CD4-positive, alpha-beta T cell treated with Interleukin-4 for 4 hours (primary cell): ENCODE results near the gene ATP11A.
A peak's percentile ranks its signal among the peaks of the same experiment; 100 is the strongest.

Source experiments
- DNase-seq: peaks from one replicate; pipeline ENCODE4 v3.0.0-alpha.2; 2020

The ATP11A gene

DNA sequence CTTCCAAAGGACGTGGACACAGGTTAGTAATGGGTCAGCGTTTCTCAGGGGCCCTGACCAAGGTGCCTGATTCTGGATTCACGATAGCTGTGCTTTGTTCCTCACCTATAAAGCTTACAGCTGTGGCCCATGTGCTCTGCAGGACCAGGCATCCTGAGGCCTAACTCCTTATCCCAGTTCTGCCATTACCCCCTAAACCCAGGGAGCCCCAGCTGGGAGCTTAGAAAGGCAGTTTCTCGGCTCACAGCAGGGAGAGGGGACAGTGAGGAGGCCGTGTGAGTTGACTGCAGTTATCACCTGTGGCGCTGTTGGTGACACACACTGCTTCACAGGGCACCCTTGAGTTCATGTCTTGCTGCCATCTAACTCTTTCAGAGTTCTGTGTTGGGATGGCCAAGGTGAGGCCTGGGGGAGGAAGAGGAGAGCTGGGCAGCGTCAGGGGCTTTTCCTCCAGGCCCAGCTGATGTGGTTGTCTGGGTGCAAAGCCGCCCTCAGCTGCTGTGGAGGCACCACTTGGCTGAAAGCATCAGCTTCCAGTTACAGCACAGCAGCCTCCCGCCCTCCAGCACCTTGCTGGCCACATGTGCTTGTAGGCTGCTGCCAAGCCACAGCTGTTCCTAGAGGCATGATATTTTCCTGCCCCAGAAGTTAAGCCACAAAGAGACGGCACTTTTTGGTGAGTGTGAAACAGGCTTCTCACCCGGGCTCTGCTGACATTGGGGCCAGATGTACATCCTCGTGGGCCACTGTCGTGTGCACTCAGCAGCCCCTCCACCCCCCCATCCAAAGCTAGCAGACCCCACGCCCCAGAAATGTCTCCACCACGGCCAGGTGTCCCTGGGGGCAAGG, 179.6 kb downstream of the ATP11A start:
- no peak for DNase-seq

DNA sequence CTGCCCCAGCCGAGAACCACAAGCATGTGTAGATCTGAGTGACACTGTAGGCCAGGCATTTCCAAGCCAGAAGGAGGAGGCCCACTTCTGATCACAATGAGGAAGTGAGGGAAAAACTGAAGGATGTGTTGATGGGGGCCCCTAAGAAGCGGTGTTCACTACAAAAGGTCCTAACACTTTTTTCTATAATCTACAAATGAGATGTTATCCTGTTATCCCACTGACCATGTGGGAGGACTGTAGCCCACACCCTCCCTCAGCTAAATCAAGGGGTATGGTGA, 180.2 kb downstream of the ATP11A start:
- DNase-seq: no peak

DNA sequence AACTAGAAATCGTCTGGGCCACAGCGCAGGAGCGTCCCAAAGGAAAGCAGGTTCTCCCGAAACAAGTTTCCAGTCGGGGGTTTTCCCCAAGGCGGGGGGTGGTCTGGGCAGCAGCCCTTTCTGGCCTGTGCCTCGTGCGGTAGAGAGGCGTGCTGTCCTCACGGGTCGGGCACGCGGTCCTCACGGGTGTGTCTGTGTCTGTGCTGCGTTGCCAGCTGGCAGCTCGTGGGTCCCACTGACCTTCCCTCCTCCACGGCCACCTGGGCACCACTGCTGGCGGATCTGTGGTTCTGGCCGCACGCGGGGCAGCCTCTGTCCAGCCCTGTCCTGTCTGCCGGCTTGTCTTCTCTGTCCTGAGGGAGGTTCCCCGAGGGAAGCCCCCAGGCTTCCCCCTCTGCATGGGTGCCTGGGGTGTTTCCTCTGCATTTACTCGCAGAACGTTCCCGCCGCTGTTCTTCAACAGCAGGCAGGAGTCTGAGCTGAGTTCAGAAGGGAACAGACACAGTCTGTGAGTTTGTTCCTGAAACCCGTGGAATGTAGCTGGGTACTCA, 181.0 kb downstream of the ATP11A start:
- DNase-seq: no peak

DNA sequence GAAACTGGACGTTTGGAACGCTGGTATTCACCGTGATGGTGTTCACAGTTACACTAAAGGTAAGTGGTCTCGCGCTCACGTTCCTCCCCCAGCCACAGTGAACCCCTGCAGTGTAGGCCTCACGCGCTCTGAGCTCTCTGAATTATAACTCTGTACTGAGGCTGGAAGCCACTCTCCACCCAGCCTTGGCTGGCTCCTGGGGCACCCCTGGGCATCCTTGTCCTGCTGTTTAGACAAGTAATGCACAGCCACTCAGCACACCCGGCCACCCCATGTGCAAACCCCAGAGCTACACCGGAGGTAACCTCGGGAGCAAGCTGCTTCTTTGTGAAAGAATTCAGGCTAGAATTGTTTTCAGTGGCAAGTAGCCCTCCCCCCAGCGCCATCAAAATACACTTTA, 181.9 kb downstream of the ATP11A start:
- no peak for DNase-seq

DNA sequence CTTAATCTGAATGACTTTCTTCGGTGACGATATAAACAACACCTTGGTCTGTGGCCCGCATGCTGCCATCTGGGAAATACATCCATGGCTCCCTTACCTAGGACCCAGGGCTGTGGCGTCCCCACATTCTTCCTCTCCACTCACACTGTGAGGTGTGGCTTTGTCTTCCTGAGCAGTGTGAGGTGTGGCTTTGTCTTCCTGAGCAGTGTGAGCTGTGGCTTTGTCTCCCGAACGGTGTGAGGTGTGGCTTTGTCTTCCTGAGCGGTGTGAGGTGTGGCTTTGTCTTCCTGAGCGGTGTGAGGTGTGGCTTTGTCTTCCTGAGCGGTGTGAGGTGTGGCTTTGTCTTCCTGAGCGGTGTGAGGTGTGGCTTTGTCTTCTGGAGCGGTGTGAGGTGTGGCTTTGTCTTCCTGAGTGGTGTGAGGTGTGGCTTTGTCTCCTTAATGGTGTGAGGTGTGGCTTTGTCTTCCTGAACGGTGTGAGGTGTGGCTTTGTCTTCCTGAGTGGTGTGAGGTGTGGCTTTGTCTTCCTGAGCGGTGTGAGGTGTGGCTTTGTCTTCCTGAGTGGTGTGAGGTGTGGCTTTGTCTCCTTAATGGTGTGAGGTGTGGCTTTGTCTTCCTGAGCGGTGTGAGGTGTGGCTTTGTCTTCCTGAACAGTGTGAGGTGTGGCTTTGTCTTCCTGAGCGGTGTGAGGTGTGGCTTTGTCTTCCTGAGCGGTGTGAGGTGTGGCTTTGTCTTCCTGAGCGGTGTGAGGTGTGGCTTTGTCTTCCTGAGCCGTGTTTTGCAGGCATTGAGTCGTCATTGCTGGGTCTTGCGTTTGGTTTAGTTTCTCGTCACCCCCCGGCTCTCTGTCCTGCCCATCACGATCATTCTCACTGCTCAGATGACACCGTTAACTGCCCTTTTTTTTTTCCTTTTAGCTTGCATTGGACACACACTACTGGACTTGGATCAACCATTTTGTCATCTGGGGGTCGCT, 183.1 kb downstream of the ATP11A start:
- DNase-seq: peak; percentile 21

DNA sequence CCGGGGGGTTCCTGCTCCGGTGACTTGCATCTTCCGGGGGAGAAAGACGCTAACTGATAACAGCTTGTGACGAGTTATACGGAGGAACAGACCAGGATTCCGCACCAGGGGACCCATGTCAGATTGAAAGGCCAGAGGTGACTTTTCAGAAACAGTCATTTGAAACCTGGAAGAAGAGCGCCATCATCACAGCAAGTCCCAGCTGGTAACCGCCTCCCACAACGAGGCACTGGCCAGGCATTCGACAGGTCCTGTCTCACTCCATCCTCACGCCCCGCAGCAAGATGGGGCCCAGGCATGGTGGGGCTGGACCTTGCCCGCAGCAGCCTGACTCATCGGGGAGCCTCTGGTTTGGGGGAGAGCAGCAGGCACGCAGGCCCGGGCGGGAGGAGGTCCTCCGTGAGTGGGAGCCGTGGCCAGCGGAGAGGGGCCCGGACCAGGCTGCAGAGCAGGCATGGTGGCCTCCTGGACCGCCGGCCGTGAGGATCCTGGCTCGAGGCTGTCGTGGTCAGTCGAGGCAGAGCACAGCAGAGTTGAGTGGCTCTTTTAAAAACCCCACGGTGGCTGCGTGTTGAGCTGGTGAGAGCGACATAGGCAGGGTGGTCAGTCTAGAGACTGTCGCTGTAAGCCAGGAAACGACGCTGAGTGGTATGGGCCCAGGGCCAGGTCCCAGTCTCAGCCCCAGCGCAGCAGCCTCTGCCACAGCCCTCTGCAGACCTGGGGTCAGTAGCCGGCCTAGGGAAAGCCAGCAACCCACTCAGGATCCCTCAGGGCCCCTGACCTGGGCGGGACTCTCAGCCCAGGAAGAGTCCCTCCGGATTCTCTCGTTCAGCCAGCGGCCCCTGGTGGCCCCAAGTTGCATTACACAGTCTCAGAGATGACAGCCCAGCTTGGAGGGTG, 184.3 kb downstream of the ATP11A start:
- DNase-seq: peak; percentile 18

DNA sequence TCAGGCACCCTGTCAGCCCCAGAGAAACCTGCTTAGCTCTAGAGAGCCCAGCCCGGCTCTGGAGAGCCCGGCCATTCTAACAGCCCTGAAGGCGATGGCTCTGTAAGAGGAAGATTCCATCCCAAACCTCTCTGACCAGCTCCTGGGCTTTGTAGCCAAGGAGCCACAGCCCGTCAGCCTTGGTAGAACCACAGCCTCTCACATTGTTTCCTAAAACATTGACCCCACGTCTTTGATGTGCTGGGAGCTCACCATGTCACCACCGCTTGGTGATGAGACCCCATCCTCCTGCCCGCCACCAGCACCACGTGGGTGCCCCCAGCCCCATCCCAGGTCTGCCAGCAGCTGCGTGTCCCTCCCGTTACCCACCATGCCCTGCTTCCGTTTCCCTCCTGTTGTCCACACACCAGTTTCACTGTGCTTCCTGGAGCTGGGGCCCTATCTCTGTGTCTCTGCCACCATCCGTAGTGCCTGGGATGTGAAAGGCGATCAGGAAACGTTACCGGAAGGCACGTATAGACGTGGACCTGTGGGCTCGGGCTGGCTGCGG, 185.0 kb downstream of the ATP11A start:
- DNase-seq: no peak

DNA sequence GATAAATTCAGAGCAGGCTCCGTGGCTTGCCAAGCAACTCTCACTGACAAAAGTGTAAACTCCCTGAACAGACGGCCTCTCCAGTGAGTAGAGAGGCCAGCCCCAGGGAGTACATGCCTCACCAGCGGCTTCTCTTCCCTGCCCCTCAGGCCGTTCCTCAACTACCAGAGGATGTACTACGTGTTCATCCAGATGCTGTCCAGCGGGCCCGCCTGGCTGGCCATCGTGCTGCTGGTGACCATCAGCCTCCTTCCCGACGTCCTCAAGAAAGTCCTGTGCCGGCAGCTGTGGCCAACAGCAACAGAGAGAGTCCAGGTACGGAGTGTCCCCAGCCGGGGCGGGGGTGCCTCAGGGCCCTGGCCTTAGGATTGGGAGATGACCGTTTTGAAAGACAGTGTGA, 185.8 kb downstream of the ATP11A start:
- no peak for DNase-seq

DNA sequence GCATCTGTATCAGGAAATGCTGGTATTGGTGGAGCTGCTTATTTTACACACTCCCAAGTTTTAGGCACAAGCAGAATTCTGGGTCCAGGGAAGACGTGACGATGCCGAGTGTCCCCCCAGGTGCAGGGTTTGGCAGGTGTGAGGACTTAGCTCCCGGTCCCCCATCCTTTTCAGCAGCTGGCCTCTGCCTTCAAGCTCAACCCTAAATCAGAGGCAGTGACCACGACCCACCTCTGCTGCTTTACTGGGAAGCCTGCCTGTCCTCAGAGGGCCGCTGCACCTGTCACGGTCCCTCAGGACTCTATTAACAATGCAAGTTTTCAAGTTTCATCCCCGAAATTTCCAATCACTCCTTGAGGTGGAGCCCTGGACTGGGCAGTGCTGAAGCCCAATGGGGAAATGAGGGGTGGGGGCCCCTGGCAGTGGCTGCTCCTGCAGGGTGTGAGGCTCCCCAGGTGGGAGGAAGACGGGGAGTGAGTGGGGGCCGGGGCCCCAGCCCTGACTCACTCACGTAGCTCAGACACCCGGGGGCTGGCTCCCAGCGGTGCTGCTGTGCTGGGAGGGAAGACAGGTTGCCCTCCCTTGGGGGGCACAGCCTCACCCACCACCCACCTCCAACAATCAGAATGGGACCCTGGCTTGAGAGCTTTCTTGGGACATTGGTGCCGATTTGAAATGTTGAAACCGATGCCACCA, 186.6 kb downstream of the ATP11A start:
- DNase-seq: no peak

DNA sequence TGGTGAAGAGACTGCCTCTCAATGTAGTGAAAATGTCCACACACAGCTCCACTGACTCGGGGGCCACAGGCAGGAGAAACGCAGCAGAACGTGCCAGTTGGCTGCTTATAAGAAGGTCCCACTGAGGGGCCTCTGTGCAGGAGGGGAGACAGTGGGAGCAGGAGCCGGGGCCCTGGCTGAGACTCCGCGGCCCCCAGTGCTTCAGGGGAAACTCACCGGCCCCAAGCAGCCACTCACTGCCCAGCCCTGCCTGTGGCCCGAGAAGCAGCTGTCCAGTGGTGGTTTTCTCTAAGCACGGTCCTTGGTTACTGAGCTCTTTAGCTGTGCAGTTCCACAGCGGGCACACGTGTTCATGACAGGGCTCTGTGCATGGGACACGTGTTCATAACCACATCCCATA, 187.2 kb downstream of the ATP11A start:
- DNase-seq: no peak

DNA sequence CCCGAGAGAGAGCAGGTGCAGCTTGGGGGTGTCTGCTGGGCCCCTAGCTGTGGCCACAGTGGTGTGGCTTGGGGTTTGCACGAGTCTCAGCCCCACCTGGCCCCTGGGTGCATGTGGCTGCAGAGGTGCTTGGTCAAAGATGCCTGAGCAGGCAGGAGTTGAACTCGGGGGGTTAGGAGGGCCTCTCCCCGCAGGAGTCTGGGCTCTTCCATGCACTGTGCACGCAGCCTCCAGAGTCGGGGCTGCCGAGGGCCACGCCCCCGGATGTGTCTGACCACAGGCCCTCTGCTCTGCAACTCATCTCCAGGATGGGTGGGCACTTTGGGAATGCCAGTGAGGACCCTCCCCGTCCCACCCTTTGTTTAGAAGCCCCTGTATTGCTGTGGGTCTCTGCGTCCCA, 187.7 kb downstream of the ATP11A start:
- no peak for DNase-seq

DNA sequence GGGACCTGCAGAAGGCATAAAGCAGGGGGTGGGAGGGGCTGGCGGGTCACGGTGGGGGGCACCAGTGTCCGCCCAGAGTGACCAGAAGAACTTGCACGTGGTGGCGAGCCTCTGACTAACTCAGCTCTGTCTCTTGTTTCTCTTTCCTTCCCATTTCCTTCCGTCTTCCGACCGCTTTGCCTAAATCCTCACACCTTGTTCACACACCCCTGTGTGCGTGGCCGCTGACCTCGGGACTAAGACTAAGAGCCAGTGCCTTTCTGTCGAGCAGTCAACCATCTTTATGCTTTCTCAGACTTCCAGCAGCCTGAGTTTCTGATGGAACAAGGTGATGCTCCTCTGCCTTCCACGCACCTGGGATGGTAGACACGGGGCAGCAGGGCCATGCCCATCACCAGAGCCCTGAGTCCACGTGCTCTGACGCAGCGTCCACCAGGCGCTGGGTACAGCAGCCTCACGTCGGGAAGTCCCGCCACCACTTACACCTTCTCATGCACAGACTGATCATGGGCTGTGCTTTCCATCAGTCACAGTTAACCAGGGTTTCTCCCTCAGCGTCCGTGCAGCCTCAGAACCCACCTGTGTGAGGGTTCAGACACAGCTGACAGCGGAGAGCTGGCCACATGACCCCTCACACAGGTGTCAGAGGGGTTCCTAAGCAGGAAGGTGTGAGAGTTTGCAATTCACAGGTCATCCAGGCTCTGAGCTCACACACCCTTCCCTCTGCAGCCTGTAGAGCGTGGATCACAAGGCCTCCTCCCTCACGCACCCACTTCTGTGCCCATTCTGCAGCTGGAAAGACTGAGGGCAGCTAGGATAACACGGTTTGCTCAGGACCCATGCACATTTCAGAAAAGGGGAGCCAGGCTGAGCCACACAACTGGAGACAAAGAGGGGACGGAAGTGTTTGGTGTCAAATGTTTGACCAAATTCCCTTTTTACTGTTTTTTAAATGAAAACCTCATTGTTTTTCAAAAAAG, 188.4 kb downstream of the ATP11A start:
- no peak for DNase-seq

DNA sequence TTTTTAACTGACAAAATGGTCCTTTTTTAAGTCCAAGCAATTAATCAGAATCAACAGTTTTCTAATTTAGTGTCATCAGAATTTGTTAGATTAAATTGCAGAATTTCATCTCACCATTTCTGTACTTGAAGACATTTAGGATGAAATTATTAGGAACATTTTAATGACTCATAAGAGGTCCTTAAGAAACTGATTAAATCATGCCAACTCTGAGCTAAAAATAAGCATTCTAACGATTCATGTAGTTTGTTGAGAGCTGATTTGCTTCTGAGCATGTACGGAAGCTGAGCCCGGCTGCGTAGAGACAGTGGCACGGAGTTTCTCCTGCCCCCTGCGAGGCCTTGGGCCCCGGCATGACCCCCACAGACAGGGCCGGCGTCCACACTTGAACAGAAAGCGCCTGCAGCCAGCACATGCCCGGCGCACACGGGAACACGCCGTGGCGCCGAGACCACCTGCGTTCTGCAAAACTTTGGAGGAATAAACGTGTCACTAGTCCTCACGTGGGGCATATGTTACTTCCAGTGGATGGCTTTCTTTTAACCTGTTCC, 189.5 kb downstream of the ATP11A start:
- no peak for DNase-seq

DNA sequence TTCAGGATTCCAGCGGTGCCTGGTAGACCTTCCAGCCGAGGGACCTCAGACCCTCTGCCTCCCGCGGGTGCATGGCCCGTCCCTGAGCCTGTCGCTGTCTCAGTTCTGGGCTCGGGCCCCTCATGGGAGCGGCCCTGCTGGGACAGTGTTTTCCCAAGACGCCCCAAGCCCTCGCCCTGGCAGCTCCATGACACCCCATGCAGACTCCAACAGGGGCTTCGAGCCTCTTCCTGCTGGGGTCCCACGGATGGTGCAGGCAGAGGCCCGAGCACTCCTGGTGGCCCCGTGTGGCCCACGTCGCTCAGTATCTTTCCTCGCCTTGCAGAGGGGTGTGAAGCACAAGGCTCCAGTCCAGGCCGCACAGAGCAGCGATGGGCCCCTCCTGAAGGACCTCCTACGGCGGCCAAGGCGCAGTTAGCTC, 190.4 kb downstream of the ATP11A start:
- DNase-seq: no peak

DNA sequence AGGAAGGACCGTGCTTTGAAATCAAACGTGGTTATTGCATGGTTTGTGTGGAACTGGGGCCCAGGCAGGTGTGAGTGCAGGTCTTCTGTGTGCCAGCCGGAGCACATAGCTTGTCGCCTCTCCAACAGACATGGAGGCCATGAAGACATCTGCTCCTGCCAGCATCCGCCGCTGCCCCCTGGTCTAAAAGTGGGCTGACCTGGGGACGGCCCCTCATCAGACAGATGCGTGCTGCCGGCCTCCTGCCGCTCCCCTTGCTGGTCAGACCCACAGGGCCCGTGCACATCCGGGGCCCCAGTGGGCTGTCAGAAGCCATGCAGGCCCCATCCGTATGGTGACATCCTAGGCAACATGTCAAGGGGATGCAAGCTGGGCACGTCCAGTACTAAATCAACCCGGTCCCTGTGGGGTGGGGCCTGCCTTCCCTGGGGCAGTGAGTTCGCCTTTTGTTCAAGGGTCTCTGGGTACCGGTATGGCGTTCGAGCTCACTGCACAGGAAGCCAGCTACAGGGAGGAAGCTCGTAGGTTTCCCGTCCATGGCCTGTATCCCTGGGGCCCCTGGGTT, 191.2 kb downstream of the ATP11A start:
- DNase-seq: no peak

DNA sequence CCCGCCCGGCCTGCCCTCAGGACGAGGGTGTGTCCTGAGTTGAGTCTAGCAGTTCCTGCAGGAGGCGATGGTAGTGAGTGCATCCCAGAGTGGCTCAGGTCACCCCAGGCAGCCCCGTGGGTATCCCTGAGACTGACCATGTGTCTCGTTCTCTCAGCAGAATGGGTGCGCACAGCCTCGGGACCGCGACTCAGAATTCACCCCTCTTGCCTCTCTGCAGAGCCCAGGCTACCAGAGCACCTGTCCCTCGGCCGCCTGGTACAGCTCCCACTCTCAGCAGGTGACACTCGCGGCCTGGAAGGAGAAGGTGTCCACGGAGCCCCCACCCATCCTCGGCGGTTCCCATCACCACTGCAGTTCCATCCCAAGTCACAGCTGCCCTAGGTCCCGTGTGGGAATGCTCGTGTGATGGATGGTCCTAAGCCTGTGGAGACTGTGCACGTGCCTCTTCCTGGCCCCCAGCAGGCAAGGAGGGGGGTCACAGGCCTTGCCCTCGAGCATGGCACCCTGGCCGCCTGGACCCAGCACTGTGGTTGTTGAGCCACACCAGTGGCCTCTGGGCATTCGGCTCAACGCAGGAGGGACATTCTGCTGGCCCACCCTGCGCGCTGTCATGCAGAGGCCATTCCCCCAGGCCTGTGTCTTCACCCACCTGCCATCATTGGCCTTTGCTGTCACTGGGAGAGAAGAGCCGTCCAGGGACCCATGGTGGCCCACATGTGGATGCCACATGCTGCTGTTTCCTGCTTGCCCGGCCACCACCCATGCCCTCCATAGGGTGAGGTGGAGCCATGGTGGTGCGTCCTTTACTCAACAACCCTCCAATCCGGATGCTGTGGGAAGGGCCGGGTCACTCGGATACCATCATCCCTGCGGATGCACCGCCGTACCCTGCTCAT, 192.1 kb downstream of the ATP11A start:
- no peak for DNase-seq

DNA sequence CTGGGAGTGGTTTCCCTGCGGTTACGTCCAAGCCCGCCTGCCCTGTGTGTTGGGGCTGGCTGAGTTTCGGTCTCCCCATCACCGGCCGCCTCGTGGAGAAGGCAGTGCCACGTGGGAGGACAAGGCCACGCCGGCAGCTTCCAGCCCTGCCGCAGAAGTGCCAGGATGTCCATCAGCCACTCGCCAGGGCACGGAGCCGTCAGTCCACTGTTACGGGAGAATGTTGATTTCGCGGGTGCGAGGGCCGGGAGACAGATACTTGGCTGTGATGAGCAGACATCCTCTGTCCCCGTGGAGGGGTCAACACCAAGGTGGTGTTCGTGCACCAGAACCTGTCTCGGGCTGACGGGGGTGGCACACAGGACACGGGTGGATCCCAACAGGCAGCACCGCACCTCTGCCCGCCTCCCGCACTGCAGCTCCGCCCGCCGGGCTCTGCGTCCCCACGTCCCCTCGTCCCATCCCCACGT, 192.8 kb downstream of the ATP11A start:
- no peak for DNase-seq

DNA sequence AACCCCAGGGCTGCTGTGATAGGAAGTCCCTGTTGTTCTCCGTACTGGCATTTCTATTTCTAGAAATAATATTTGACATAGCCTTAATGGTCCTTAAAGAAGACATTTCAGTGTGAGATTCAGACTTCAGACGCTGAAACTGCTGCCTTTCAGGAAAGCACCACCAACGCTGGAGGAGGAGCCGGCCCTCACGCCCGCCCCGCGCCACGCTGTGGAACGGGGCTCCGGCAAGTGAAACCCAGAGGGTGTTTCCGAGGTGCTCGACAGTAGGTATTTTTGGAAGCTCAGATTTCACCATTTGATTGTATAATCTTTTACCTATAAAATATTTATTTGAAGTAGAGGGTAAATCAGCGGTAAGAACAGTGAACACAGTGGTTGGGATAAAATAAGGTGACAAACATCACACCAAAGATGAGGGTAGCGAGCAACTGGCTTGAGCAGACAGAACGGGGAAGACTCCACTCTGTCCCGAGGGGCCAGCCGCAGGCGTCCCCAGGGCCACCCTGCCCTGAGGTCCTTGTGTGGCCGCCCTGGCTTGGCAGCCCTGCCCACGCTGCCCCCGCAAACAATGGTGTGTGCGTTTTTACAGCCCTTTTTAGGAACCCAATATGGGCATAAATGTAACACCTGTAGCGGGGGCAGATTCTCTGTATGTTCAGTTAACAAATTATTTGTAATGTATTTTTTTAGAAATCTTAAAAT, 193.6 kb downstream of the ATP11A start:
- no peak for DNase-seq
